Left lung (tissue), 10 donors: ENCODE results near the gene C10orf143. TPM values are rescaled to one million over a fixed set of nuclear protein-coding genes. Genes with fewer than 3 reads are reported as not detected.
A peak's percentile ranks its signal among the peaks of the same experiment; 100 is the strongest.

Experiments
- ATAC-seq: fragments of 200-7000 bp; cut with Tn5 transposase; one replicate; pipeline ENCODE4 v1.9.1; 2020; ENCODE audit warnings: moderate library complexity
- DNase-seq, 4 donors: peaks; one replicate each; pipeline ENCODE4 v3.0.0-alpha.2; 2013 to 2020
- H3K27ac ChIP-seq, 2 donors: fragments of 200-600 bp; sonication (generic) in 1 of 2; one replicate each; pipeline versions ENCODE4 v1.5.0 to v1.8.0; 2020 to 2021
- H3K27me3 ChIP-seq, 2 donors: fragments of 200-600 bp; sonication (generic) in 1 of 2; one replicate each; pipeline versions ENCODE4 v1.5.0 to v1.8.0; 2020 to 2021
- H3K36me3 ChIP-seq, 2 donors: fragments of 200-600 bp; sonication (generic) in 1 of 2; one replicate each; pipeline versions ENCODE4 v1.5.0 to v1.8.0; 2020 to 2021
- H3K4me1 ChIP-seq, 2 donors: fragments of 200-600 bp; one replicate each; pipeline ENCODE4 v1.8.0; 2021
- H3K4me3 ChIP-seq, 2 donors: fragments of 200-600 bp; sonication (generic) in 1 of 2; one replicate each; pipeline versions ENCODE4 v1.5.0 to v1.8.0; 2020 to 2021; ENCODE audit warnings: mild to moderate bottlenecking in 1 of 2
- H3K9me3 ChIP-seq, 2 donors: fragments of 200-600 bp; sonication (generic) in 1 of 2; one replicate each; pipeline versions ENCODE4 v1.5.0 to v1.8.0; 2020 to 2021
- CTCF ChIP-seq, 2 donors: fragments of 200-600 bp; sonication (generic) in 1 of 2; IDR thresholded peaks; one replicate each; pipeline versions ENCODE4 v1.5.0 to v1.8.0; 2021; ENCODE audit warnings: antibody characterized with exemption in 2 of 2
- intact Hi-C, 2 donors: fragments of 100-400 bp; cut with DNase I; formaldehyde crosslinking; loops; one replicate each; pipeline versions ENCODE4 v1.11.2 to v1.14.2; 2022
- polyA plus RNA-seq, 6 donors: library from polyadenylated mRNA; unstranded; fragments of 120-200 nt; gene quantifications; one replicate each; pipeline ENCODE4 v1.2.1, GENCODE V29; 2013; ENCODE audit not compliant: insufficient read length in 6 of 6
- total RNA-seq, 2 donors: library from RNA; stranded (reverse); fragmentation: NEBNext Ultra II Directional; extraction: Animal tissue kit (Norgen Biotek cat#: 25700); gene quantifications; one replicate each; pipeline ENCODE4 v1.2.1, GENCODE V29; 2021
- donor health status: DM: no; HTN: yes; CAD: no.
- donor health status: DM: no; HTN: no; CAD: no.

C10orf143 gene
- total and polyA plus RNA-seq, 8 donors = 2.0 to 5.6 (median 5.0) TPM

DNA sequence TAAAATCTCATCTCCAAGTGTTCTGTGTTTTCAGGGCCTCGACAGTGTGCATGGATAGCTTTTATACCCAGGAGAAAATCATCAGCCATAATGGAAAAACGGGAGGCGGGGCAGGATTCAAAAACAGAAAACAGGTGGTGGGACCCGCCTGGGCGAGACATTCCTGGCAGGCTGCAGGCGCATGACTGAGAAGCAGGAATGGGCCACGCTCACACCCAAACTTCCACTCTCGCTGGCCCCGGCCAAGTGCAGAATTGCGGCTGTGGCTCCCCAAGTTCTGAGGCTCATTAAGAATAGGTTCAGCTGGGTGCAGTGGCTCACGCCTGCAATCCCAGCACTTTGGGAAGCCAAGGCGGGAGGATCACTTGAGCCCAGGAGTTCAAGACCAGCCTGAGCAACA, 60.6 kb downstream of the C10orf143 start:
- DNase-seq (no peak), ATAC-seq (no peak)
- Histone ChIP-seq H3K4me1 (no peaks in the 10 kb centered on the region), H3K27ac (no peak overlapping the region), H3K36me3 (no peaks in the 10 kb centered on the region), H3K9me3 (no peaks in the 10 kb centered on the region), H3K27me3 (peaks cover 0 to 28% of the 10 kb centered on the region in 2 donors), H3K4me3 (no peak overlapping the region)
- intact Hi-C loops = no loop called here
- no peak for TF ChIP-seq CTCF (IDR thresholded peaks at IDR 0.05)

- no peak overlapping the region for H3K27ac ChIP-seq
- DNase-seq = no peak
- no peak for TF ChIP-seq CTCF (IDR thresholded peaks at IDR 0.05)
- H3K4me1 ChIP-seq = no peaks in the 10 kb centered on the region
- H3K9me3 ChIP-seq = no peaks in the 10 kb centered on the region
- intact Hi-C loops = no loop called here
- no peaks in the 10 kb centered on the region for H3K36me3 ChIP-seq
- H3K4me3 ChIP-seq = no peak overlapping the region
- peaks cover 0 to 35% of the 10 kb centered on the region in 2 donors for H3K27me3 ChIP-seq
- no peak for ATAC-seq
These were observed 61.4 kb downstream of the C10orf143 start for GRCh38 chr10:130049244-130049643.

GRCh38 chr10:130048081-130048480, 62.5 kb downstream of the C10orf143 start:
- ATAC-seq (no peak), DNase-seq (no peak)
- H3K36me3 ChIP-seq = no peaks in the 10 kb centered on the region
- no peak overlapping the region for H3K4me3 ChIP-seq
- H3K27me3 ChIP-seq = peaks cover 0 to 47% of the 10 kb centered on the region in 2 donors
- no peak overlapping the region for H3K27ac ChIP-seq
- intact Hi-C loops = no loop called here
- no peak for TF ChIP-seq CTCF (IDR thresholded peaks at IDR 0.05)
- no peaks in the 10 kb centered on the region for H3K4me1 ChIP-seq
- no peaks in the 10 kb centered on the region for H3K9me3 ChIP-seq

DNA sequence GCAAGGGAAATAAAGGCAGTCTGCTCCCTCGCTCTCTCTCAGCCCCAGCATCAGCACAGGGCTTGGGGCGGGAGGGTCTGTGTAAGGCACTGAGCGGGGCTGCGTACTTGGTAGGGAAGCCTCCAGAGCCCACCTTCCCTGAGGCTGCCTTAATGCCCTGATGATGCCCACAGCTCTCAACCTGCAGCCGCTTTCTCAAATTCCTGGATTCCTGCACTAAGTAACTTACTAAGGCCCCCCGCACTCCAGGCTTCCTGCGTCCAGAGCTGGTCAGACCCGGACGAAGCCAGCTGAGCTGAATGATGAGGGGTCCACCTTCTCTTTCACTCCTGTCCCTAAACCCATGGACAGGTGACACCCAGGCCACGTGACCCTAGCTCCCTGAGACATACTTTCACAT, 63.3 kb downstream of the C10orf143 start:
- ATAC-seq (no peak), DNase-seq (no peak)
- Histone ChIP-seq H3K27me3 (peaks cover 0 to 51% of the 10 kb centered on the region in 2 donors), H3K27ac (no peak overlapping the region), H3K4me1 (no peaks in the 10 kb centered on the region), H3K4me3 (no peak overlapping the region), H3K36me3 (no peaks in the 10 kb centered on the region), H3K9me3 (no peaks in the 10 kb centered on the region)
- intact Hi-C loops = no loop called here
- TF ChIP-seq CTCF (IDR thresholded peaks at IDR 0.05) = no peak

- intact Hi-C loops = no loop called here
- no peak overlapping the region for H3K4me3 ChIP-seq
- no peak overlapping the region for H3K27ac ChIP-seq
- no peaks in the 10 kb centered on the region for H3K36me3 ChIP-seq
- no peaks in the 10 kb centered on the region for H3K4me1 ChIP-seq
- no peak for TF ChIP-seq CTCF (IDR thresholded peaks at IDR 0.05)
- ATAC-seq (no peak), DNase-seq (peak in 1 of 4 donors; percentile 68)
- peaks cover 0 to 51% of the 10 kb centered on the region in 2 donors for H3K27me3 ChIP-seq
- no peaks in the 10 kb centered on the region for H3K9me3 ChIP-seq
These were observed 64.0 kb downstream of the C10orf143 start for GRCh38 chr10:130046591-130046990.
